Naive thymus-derived CD8-positive, alpha-beta T cell (primary cell): ENCODE measurements around the gene ULK4. TPM values are rescaled to one million over a fixed set of nuclear protein-coding genes. Genes with fewer than 3 reads are reported as not detected.

Experiments
- ATAC-seq, 2 donors: fragments of 150-1000 bp; cut with Tn5 transposase in 1 of 2; sonication (Bioruptor Pico), chemical (Tn5 transposase) in 1 of 2; 1 replicate in 1 of 2; 2 replicates in 1 of 2; pipeline ENCODE4 v1.10.0; 2021; ENCODE audit warnings: mild to moderate bottlenecking in 2 of 2, moderate library complexity in 2 of 2
- POLR2A ChIA-PET: fragments of 350-600 bp; sonication (Branson Sonifier 250); formaldehyde crosslinking; loops from one replicate; lab custom pipeline; 2021; ENCODE audit warnings: antibody characterized with exemption; lab: Charles Lee
- DNase-seq, 10 donors: peaks; one replicate each; pipeline versions ENCODE4 v3.0.0 to v3.0.0-alpha.2; 2020 to 2022
- H3K27ac Mint-ChIP-seq, 10 donors: one replicate each; pipeline ENCODE4 v1.8.0; 2020 to 2022; ENCODE audit warnings: mild to moderate bottlenecking in 10 of 10, mixed read lengths in 10 of 10, moderate library complexity in 4 of 10, inconsistent platforms in 1 of 10
- H3K27me3 Mint-ChIP-seq, 5 donors: one replicate each; pipeline ENCODE4 v1.8.0; 2021 to 2022; ENCODE audit warnings: mixed read lengths in 5 of 5
- H3K36me3 Mint-ChIP-seq, 3 donors: one replicate each; pipeline ENCODE4 v1.8.0; 2020 to 2022; ENCODE audit warnings: mixed read lengths in 3 of 3, mild to moderate bottlenecking in 2 of 3, inconsistent platforms in 1 of 3
- H3K4me1 Mint-ChIP-seq, 4 donors: one replicate each; pipeline ENCODE4 v1.8.0; 2021 to 2022; ENCODE audit warnings: mixed read lengths in 4 of 4
- H3K4me3 Mint-ChIP-seq, 10 donors: one replicate each; pipeline ENCODE4 v1.8.0; 2020 to 2022; ENCODE audit warnings: mild to moderate bottlenecking in 10 of 10, mixed read lengths in 10 of 10, moderate library complexity in 6 of 10, inconsistent platforms in 1 of 10
- H3K9me3 Mint-ChIP-seq, 9 donors: one replicate each; pipeline ENCODE4 v1.8.0; 2020 to 2022; ENCODE audit warnings: mixed read lengths in 9 of 9, mild to moderate bottlenecking in 3 of 9, inconsistent platforms in 1 of 9, moderate library complexity in 1 of 9
- polyA plus RNA-seq, 3 donors: library from polyadenylated mRNA; unstranded; fragments of 300-500 nt; fragmentation: Illumina TruSeq; gene quantifications; one replicate each; pipeline ENCODE4 v1.2.3, GENCODE V29; 2021
- total RNA-seq, 8 experiments: library from RNA in 2 of 8; stranded (reverse) in 2 of 8; gene quantifications; one replicate each; pipeline ENCODE4 v1.2.3 and lab custom pipeline; 2021 to 2026

The ULK4 gene
- total and polyA plus RNA-seq, 5 experiments from 2014 or later: 6.6 to 16.8 (median 10.7) TPM

- no peaks in the 10 kb centered on the region for H3K27me3 Mint-ChIP-seq
- H3K9me3 Mint-ChIP-seq: no peaks in the 10 kb centered on the region
- peak overlapping the region in 3 of 10 donors; percentile 2 to 3 (median 2) for H3K27ac Mint-ChIP-seq
- no peak overlapping the region for H3K4me3 Mint-ChIP-seq
- no peak for DNase-seq
- H3K36me3 Mint-ChIP-seq: peaks cover 10 to 35% (median 23%) of the 10 kb centered on the region in 3 donors
- peaks cover 0 to 11% (median 8%) of the 10 kb centered on the region in 4 donors for H3K4me1 Mint-ChIP-seq
- POLR2A ChIA-PET: no interaction called here
- no peak for ATAC-seq
These were observed 18.5 kb downstream of the ULK4 start for GRCh38 chr3:41943311-41943843.

DNA sequence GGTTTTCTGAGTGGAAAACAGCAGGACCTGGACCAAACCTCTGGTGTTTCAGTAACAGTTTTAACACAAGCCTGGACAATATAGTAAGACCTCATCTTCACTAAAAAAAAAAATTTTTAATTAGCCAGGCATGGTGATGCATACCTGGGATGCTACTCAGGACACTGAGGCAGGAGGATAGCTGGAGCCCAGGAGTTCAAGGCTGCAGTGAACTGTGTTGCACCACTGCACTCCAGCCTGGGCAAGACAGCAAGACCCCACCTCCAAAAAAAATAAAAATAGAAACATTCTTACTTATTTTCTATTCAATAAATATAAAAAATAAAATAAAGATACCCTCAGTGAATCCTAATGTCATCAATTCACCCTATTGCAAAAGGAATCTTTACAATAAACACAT is 21.5 kb downstream of the ULK4 start:
- no peak for ATAC-seq
- POLR2A ChIA-PET: interaction anchor here (0.7 kb wide), 1 partner anchor 17 kb away, joined by 3 read pairs; no protein-coding TSS in a partner anchor
- DNase-seq: no peak
- peaks cover 0 to 8% (median 6%) of the 10 kb centered on the region in 4 donors for H3K4me1 Mint-ChIP-seq
- peaks cover 8 to 20% (median 17%) of the 10 kb centered on the region in 3 donors for H3K36me3 Mint-ChIP-seq
- H3K9me3 Mint-ChIP-seq: peaks cover 0 to 5% (median 0%) of the 10 kb centered on the region in 9 donors
- no peak overlapping the region for H3K4me3 Mint-ChIP-seq
- no peaks in the 10 kb centered on the region for H3K27me3 Mint-ChIP-seq
- H3K27ac Mint-ChIP-seq: no peak overlapping the region

- POLR2A ChIA-PET: no interaction called here
- H3K27me3 Mint-ChIP-seq: no peaks in the 10 kb centered on the region
- no peak overlapping the region for H3K4me3 Mint-ChIP-seq
- ATAC-seq: no peak
- peaks cover 0 to 5% (median 0%) of the 10 kb centered on the region in 9 donors for H3K9me3 Mint-ChIP-seq
- H3K36me3 Mint-ChIP-seq: peaks cover 14 to 21% (median 17%) of the 10 kb centered on the region in 3 donors
- no peak overlapping the region for H3K27ac Mint-ChIP-seq
- no peak for DNase-seq
- H3K4me1 Mint-ChIP-seq: no peaks in the 10 kb centered on the region
These were observed 25.5 kb downstream of the ULK4 start for GRCh38 chr3:41936384-41936783.

GRCh38 chr3:41933154-41933676 is 28.7 kb downstream of the ULK4 start:
- DNase-seq: no peak
- H3K4me3 Mint-ChIP-seq: no peak overlapping the region
- peaks cover 0 to 2% (median 0%) of the 10 kb centered on the region in 4 donors for H3K4me1 Mint-ChIP-seq
- H3K9me3 Mint-ChIP-seq: peaks cover 0 to 10% (median 0%) of the 10 kb centered on the region in 9 donors
- H3K27ac Mint-ChIP-seq: no peak overlapping the region
- POLR2A ChIA-PET: no interaction called here
- ATAC-seq: no peak
- H3K36me3 Mint-ChIP-seq: peaks cover 18 to 47% (median 42%) of the 10 kb centered on the region in 3 donors
- no peaks in the 10 kb centered on the region for H3K27me3 Mint-ChIP-seq

- POLR2A ChIA-PET: no interaction called here
- DNase-seq (no peak), ATAC-seq (no peak)
- H3K36me3 Mint-ChIP-seq: peaks cover 18 to 54% (median 42%) of the 10 kb centered on the region in 3 donors
- H3K9me3 Mint-ChIP-seq: peaks cover 0 to 10% (median 0%) of the 10 kb centered on the region in 9 donors
- no peaks in the 10 kb centered on the region for H3K27me3 Mint-ChIP-seq
- H3K27ac Mint-ChIP-seq: no peak overlapping the region
- no peak overlapping the region for H3K4me3 Mint-ChIP-seq
- peaks cover 0 to 8% (median 1%) of the 10 kb centered on the region in 4 donors for H3K4me1 Mint-ChIP-seq
These were observed 29.4 kb downstream of the ULK4 start for GRCh38 chr3:41932464-41932863.

- Mint-ChIP-seq H3K9me3 (no peaks in the 10 kb centered on the region), H3K27ac (peak overlapping the region in 2 of 10 donors; percentile 7 to 41), H3K4me3 (no peak overlapping the region), H3K27me3 (no peaks in the 10 kb centered on the region), H3K36me3 (peaks cover 0 to 35% (median 2%) of the 10 kb centered on the region in 3 donors), H3K4me1 (peaks cover 0 to 2% (median under 1%) of the 10 kb centered on the region in 4 donors)
- DNase-seq (no peak), ATAC-seq (no peak)
- POLR2A ChIA-PET: no interaction called here
These were observed 41.4 kb downstream of the ULK4 start for GRCh38 chr3:41920406-41920965.

- no peaks in the 10 kb centered on the region for H3K4me1 Mint-ChIP-seq
- no peak overlapping the region for H3K27ac Mint-ChIP-seq
- ATAC-seq (no peak), DNase-seq (no peak)
- no peak overlapping the region for H3K4me3 Mint-ChIP-seq
- H3K9me3 Mint-ChIP-seq: no peaks in the 10 kb centered on the region
- peaks cover 0 to 28% (median 16%) of the 10 kb centered on the region in 3 donors for H3K36me3 Mint-ChIP-seq
- H3K27me3 Mint-ChIP-seq: no peaks in the 10 kb centered on the region
- POLR2A ChIA-PET: no interaction called here
These were observed 46.5 kb downstream of the ULK4 start for GRCh38 chr3:41915353-41915752.

GRCh38 chr3:41912280-41912679 is 49.6 kb downstream of the ULK4 start:
- POLR2A ChIA-PET: no interaction called here

DNA sequence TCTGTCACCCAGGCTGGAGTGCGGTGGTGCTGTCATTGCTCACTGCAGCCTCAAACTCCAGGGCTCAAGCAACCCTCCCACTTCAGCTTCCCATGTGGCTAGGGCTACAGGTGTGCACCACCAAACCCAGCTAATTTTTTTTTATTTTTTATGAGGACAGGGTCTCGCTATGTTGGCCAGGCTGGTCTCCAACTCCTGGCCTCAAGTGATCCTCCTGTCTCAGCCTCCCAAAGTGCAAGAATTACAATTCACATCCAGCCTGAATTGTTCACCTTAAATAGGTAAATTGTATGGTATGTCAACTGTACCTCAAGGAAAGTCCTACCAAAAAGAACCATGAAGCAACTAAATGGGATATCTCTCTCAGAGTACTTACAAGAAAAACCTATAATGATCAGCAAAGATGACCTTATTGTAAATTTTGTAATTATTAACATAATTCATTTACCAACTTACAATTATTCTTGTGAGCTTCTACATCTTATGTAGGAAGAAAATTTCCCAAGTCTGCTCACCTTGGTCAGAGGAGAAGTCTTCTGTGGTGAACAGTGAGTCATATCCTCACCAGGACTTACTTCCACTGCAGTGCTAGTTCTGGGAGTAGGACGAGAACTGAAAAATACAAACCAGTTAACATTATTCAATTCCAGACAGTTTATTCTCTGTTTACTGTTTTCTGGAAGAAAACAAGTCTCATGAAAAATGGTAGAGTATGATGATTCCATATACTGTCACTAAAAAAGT is 54.4 kb downstream of the ULK4 start:
- H3K36me3 Mint-ChIP-seq: peaks cover 0 to 61% (median 34%) of the 10 kb centered on the region in 3 donors
- H3K27ac Mint-ChIP-seq: no peak overlapping the region
- H3K27me3 Mint-ChIP-seq: no peaks in the 10 kb centered on the region
- no peaks in the 10 kb centered on the region for H3K4me1 Mint-ChIP-seq
- DNase-seq (no peak), ATAC-seq (no peak)
- no peak overlapping the region for H3K4me3 Mint-ChIP-seq
- no peaks in the 10 kb centered on the region for H3K9me3 Mint-ChIP-seq
- POLR2A ChIA-PET: no interaction called here

More at GRCh38 chr3:41912280-41912679, 49.6 kb downstream of the ULK4 start:
- H3K27ac Mint-ChIP-seq: no peak overlapping the region
- no peaks in the 10 kb centered on the region for H3K9me3 Mint-ChIP-seq
- peaks cover 0 to 42% (median 19%) of the 10 kb centered on the region in 3 donors for H3K36me3 Mint-ChIP-seq
- no peak for DNase-seq
- H3K4me1 Mint-ChIP-seq: no peaks in the 10 kb centered on the region
- no peak overlapping the region for H3K4me3 Mint-ChIP-seq
- no peak for ATAC-seq
- no peaks in the 10 kb centered on the region for H3K27me3 Mint-ChIP-seq

- Mint-ChIP-seq H3K36me3 (peaks cover 7 to 61% (median 20%) of the 10 kb centered on the region in 3 donors), H3K27ac (peak overlapping the region in 1 of 10 donors; percentile 46), H3K9me3 (no peaks in the 10 kb centered on the region), H3K4me3 (no peak overlapping the region), H3K4me1 (peaks cover 0 to 1% (median 0%) of the 10 kb centered on the region in 4 donors), H3K27me3 (no peaks in the 10 kb centered on the region)
- POLR2A ChIA-PET: no interaction called here
- ATAC-seq (no peak), DNase-seq (no peak)
These were observed 61.6 kb downstream of the ULK4 start for GRCh38 chr3:41900265-41900664.

GRCh38 chr3:41898631-41899030 is 63.3 kb downstream of the ULK4 start:
- Mint-ChIP-seq H3K36me3 (peaks cover 7 to 64% (median 20%) of the 10 kb centered on the region in 3 donors), H3K27me3 (no peaks in the 10 kb centered on the region), H3K27ac (no peak overlapping the region), H3K4me3 (no peak overlapping the region), H3K4me1 (peaks cover 0 to 1% (median 0%) of the 10 kb centered on the region in 4 donors), H3K9me3 (no peaks in the 10 kb centered on the region)
- POLR2A ChIA-PET: no interaction called here
- ATAC-seq: no peak
- no peak for DNase-seq

- DNase-seq (peak in 4 of 10 donors; percentile 8 to 35 (median 30)), ATAC-seq (no peak)
- Mint-ChIP-seq H3K4me1 (peaks cover 0 to 4% (median 0%) of the 10 kb centered on the region in 4 donors), H3K27ac (no peak overlapping the region), H3K36me3 (peaks cover 16 to 45% (median 17%) of the 10 kb centered on the region in 3 donors), H3K27me3 (no peaks in the 10 kb centered on the region), H3K9me3 (peaks cover 0 to 12% (median 11%) of the 10 kb centered on the region in 9 donors), H3K4me3 (no peak overlapping the region)
- POLR2A ChIA-PET: no interaction called here
These were observed 67.9 kb downstream of the ULK4 start for GRCh38 chr3:41893977-41894376.
